Measurements from ENCODE around the gene FOXC1. TPM values are rescaled to one million over a fixed set of nuclear protein-coding genes. Genes with fewer than 3 reads are reported as not detected.

Gene FOXC1
- total and polyA plus RNA-seq, 2 donors (not counting 1 experiment from before 2014, with no cell fraction given) = 0.04 to 0.52 TPM

DNA sequence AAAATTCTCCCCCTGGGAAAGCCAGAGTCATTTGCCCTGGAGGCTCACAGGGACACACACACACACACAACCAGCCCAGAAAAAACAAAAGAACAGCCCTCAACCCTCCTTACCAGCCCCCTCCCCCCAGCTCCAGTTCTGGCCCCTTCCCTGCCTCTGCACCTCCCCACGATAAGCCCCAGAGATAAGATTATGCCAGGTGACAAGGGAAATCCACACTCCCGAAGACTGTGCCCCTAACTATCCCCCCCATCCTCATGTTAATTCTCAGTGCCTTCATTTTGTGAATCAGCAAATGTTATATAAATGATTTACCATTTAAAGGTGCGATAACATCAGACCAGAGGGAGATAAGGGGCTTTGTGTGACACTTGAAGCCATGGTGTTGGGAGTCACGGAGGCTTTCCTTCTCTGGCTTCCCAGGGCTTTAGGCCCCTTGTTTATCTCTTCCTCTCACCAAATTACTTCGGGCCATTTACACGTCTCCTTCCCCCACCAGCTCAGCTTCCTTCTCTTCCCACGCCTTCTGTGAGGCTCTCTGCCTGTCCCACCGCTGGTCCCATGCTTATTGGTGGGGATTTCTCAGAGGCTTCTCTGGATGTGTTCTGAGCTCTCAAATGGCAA, 12.5 kb upstream of the FOXC1 start:
- ChIA-PET CTCF (interaction anchor here (0.7 to 10.4 kb wide), 28 partner anchors 9 to 1153 kb away, joined by 3 to 143 read pairs (median 5); partner anchors contain the start of gene MYLK4), POLR2A (no interaction called here)
- no peak for DNase-seq
- H3K4me1 Mint-ChIP-seq = no peaks in the 10 kb centered on the region
- no peak overlapping the region for H3K9ac ChIP-seq (ENCODE audit: low read length)
- ATAC-seq (ENCODE audit: low read depth) = no peak
- H3K27ac Mint-ChIP-seq = no peak overlapping the region
- peaks cover 3 to 5% of the 10 kb centered on the region in 2 donors for H3K4me1 ChIP-seq (ENCODE audit: control insufficient read depth in 2 of 2, insufficient read depth in 2 of 2, low read length in 2 of 2)
- TF ChIP-seq EZH2 (IDR thresholded peaks at IDR 0.05; ENCODE audit: borderline replicate concordance, insufficient read depth, low read depth, low read length, poor library complexity, severe bottlenecking) = no peak
- TF ChIP-seq, protein P1, sequence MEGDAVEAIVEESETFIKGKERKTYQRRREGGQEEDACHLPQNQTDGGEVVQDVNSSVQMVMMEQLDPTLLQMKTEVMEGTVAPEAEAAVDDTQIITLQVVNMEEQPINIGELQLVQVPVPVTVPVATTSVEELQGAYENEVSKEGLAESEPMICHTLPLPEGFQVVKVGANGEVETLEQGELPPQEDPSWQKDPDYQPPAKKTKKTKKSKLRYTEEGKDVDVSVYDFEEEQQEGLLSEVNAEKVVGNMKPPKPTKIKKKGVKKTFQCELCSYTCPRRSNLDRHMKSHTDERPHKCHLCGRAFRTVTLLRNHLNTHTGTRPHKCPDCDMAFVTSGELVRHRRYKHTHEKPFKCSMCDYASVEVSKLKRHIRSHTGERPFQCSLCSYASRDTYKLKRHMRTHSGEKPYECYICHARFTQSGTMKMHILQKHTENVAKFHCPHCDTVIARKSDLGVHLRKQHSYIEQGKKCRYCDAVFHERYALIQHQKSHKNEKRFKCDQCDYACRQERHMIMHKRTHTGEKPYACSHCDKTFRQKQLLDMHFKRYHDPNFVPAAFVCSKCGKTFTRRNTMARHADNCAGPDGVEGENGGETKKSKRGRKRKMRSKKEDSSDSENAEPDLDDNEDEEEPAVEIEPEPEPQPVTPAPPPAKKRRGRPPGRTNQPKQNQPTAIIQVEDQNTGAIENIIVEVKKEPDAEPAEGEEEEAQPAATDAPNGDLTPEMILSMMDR (IDR thresholded peaks at IDR 0.05) = no peak
- H3K4me3 Mint-ChIP-seq = no peak overlapping the region
- no peaks in the 10 kb centered on the region for H4K20me1 ChIP-seq (ENCODE audit: control insufficient read depth, insufficient read depth, low read length, poor library complexity, severe bottlenecking)
- H3K36me3 ChIP-seq (replicated peaks in 1 of 2; ENCODE audit: control extremely low read depth in 1 of 2, control insufficient read depth in 1 of 2, extremely low read depth in 1 of 2, insufficient read depth in 2 of 2, low read length in 1 of 2) = no peaks in the 10 kb centered on the region
- H3K79me2 ChIP-seq (ENCODE audit: control insufficient read depth, insufficient read depth, low read length) = no peaks in the 10 kb centered on the region
- H3K27me3 ChIP-seq (replicated peaks in 1 of 4; ENCODE audit: control extremely low read depth in 1 of 4, control insufficient read depth in 3 of 4, insufficient read depth in 4 of 4, low read length in 3 of 4) = peaks cover 0 to 44% (median 22%) of the 10 kb centered on the region in 4 experiments
- WGBS (ENCODE audit: insufficient coverage) = no CpG with 5 or more reads among the region's 8 CpGs
- H3K9me3 Mint-ChIP-seq (ENCODE audit: insufficient read depth) = no peaks in the 10 kb centered on the region
- no peak overlapping the region for H3K4me2 ChIP-seq (replicated peaks; ENCODE audit: low read depth, low read length, poor library complexity, severe bottlenecking)
- H3K27me3 Mint-ChIP-seq = peaks cover 64% of the 10 kb centered on the region
- H3K4me3 ChIP-seq (ENCODE audit: control extremely low read depth in 1 of 5, extremely low read depth in 1 of 5, insufficient read depth in 1 of 5, low read depth in 2 of 5, low read length in 4 of 5) = no peak overlapping the region
- intact Hi-C loops (cut with micrococcal nuclease) = loop anchor here (2.0 kb wide), 3 partner anchors 508 to 758 kb away; no protein-coding TSS in a partner anchor
- no peak overlapping the region for H3K27ac ChIP-seq (ENCODE audit: low read length in 2 of 2)
- H2AFZ ChIP-seq (ENCODE audit: insufficient read depth, low read depth, low read length, poor library complexity, severe bottlenecking) = no peak overlapping the region
- H3K9me3 ChIP-seq (ENCODE audit: control extremely low read depth in 1 of 3, control insufficient read depth in 2 of 3, insufficient read depth in 1 of 3, low read length in 2 of 3) = no peaks in the 10 kb centered on the region

DNA sequence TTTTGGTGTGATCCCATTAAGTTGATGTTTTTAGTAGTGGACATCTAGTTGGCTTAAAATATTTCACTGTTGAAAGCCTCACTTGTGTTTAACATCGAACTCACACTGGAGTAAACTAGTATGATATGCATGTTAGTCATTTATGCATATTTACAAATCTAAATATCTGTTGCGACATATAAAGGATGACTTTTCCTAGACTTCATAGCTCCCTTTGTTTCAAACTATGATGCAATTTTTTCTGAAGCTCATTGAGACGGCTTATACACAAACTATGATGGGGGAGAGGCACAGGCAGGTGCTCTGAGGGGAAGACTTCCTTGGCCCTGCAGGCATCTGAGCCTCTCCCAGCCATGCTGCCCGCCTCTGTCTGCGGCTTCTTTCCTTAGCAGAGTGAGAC, 11.8 kb upstream of the FOXC1 start:
- WGBS (ENCODE audit: insufficient coverage) = 93% methylated on average over 3 of the region's 5 CpGs
- POLR2A ChIA-PET = no interaction called here
- DNase-seq (no peak), ATAC-seq (ENCODE audit: low read depth) (no peak)
- H3K27ac ChIP-seq (ENCODE audit: low read length in 2 of 2) = no peak overlapping the region
- no peaks in the 10 kb centered on the region for H3K36me3 ChIP-seq (replicated peaks in 1 of 2; ENCODE audit: control extremely low read depth in 1 of 2, control insufficient read depth in 1 of 2, extremely low read depth in 1 of 2, insufficient read depth in 2 of 2, low read length in 1 of 2)
- H3K27ac Mint-ChIP-seq = no peak overlapping the region
- no peaks in the 10 kb centered on the region for H4K20me1 ChIP-seq (ENCODE audit: control insufficient read depth, insufficient read depth, low read length, poor library complexity, severe bottlenecking)
- H3K4me1 ChIP-seq (ENCODE audit: control insufficient read depth in 2 of 2, insufficient read depth in 2 of 2, low read length in 2 of 2) = peaks cover 3 to 5% of the 10 kb centered on the region in 2 donors
- H3K79me2 ChIP-seq (ENCODE audit: control insufficient read depth, insufficient read depth, low read length) = no peaks in the 10 kb centered on the region
- TF ChIP-seq, protein P1 (IDR thresholded peaks at IDR 0.05) = no peak
- TF ChIP-seq EZH2 (IDR thresholded peaks at IDR 0.05; ENCODE audit: borderline replicate concordance, insufficient read depth, low read depth, low read length, poor library complexity, severe bottlenecking) = no peak
- no peak overlapping the region for H3K9ac ChIP-seq (ENCODE audit: low read length)
- H3K9me3 Mint-ChIP-seq (ENCODE audit: insufficient read depth) = no peaks in the 10 kb centered on the region
- intact Hi-C loops (cut with micrococcal nuclease) = loop anchor here (2.0 kb wide), 3 partner anchors 507 to 757 kb away; no protein-coding TSS in a partner anchor
- H3K27me3 ChIP-seq (replicated peaks in 1 of 4; ENCODE audit: control extremely low read depth in 1 of 4, control insufficient read depth in 3 of 4, insufficient read depth in 4 of 4, low read length in 3 of 4) = peaks cover 0 to 51% (median 28%) of the 10 kb centered on the region in 4 experiments
- no peak overlapping the region for H3K4me2 ChIP-seq (replicated peaks; ENCODE audit: low read depth, low read length, poor library complexity, severe bottlenecking)
- H3K4me3 Mint-ChIP-seq = no peak overlapping the region
- H3K4me3 ChIP-seq (ENCODE audit: control extremely low read depth in 1 of 5, extremely low read depth in 1 of 5, insufficient read depth in 1 of 5, low read depth in 2 of 5, low read length in 4 of 5) = no peak overlapping the region
- no peaks in the 10 kb centered on the region for H3K9me3 ChIP-seq (ENCODE audit: control extremely low read depth in 1 of 3, control insufficient read depth in 2 of 3, insufficient read depth in 1 of 3, low read length in 2 of 3)
- H3K27me3 Mint-ChIP-seq = peaks cover 67% of the 10 kb centered on the region
- CTCF ChIA-PET = interaction anchor here (0.7 to 10.4 kb wide), 14 partner anchors 9 to 1152 kb away, joined by 3 to 143 read pairs (median 14); partner anchors contain the start of gene MYLK4
- H3K4me1 Mint-ChIP-seq = no peaks in the 10 kb centered on the region
- no peak overlapping the region for H2AFZ ChIP-seq (ENCODE audit: insufficient read depth, low read depth, low read length, poor library complexity, severe bottlenecking)

Data from B cell (primary cell).